NCI-H748 (cell line): ENCODE results near the gene MACROH2A2.
"Not testable (repeated sequence)": the region's sequence is repeated elsewhere in the genome, so short reads cannot be mapped to it uniquely, and the experiment has no call there.

Experiments
- DNase-seq: peaks from one replicate; lab custom pipeline; 2025; ENCODE audit not compliant: unreplicated experiment; lab: John Stamatoyannopoulos, UW

Gene MACROH2A2

GRCh38 chr10:70098271-70098670, 45.6 kb downstream of the MACROH2A2 start:
- DNase-seq: no peak

GRCh38 chr10:70101068-70101562, 48.5 kb downstream of the MACROH2A2 start:
- not testable (repeated sequence) for DNase-seq

- no peak for DNase-seq
Observed at GRCh38 chr10:70101668-70102067, 49.0 kb downstream of the MACROH2A2 start.

DNA sequence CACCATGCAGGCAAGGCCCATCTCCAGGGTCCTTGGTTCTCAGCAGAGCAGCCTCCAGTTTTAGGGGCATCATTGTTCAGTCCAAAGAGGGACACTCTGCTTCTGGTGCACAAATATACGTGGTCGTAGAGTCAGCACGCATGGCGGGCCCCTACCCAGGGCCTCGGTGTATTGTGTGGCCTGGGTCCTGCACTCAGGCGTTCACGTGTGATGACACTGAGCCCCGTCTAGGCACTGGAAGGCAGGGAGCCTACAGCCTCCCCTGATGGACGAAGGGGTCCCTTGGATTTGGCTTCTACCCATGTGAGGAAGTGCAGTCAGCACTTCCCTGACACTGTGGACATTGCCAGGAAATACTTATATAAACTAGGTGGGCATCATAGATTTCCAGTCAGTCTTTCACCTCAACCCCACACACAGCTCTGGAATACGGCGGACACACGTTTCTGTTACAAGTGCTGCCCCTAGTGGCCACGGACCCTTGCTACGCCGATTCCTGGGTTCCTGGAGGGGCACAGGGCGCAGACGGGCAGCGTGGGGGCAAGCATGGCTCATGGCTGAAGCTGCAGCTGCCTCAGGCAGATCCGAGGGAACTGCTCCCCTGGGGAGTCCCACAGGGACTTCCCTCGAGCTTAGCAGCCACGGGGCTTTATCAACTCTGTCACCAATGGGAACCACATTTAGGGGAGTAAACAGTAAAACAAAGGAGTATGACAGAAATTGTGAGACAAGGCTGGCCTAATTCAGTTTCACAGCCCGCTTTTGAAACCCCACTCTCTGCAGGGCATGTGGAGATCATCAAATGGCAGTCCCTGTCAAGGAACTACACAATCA, 54.5 kb downstream of the MACROH2A2 start:
- DNase-seq: no peak

GRCh38 chr10:70109064-70109729, 56.6 kb downstream of the MACROH2A2 start:
- no peak for DNase-seq

DNA sequence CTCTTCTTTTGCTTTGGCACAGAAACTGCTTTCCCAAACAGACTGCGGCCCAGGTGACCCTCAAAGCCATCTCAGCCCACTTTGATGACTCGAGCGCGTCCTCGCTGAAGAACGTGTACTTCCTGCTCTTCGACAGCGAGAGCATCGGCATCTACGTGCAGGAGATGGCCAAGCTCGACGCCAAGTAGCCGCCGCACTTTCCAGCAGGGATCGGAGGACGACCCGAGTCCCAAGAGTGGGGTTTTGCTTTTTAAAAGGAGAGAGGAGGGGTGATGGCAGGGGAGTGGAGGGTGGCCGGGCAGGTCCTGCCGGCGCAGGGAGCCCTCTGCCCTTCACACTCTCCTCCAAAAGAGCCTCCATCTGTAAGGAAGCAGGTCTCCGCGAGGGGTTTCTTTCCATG, 58.9 kb downstream of the MACROH2A2 start:
- DNase-seq: no peak

DNA sequence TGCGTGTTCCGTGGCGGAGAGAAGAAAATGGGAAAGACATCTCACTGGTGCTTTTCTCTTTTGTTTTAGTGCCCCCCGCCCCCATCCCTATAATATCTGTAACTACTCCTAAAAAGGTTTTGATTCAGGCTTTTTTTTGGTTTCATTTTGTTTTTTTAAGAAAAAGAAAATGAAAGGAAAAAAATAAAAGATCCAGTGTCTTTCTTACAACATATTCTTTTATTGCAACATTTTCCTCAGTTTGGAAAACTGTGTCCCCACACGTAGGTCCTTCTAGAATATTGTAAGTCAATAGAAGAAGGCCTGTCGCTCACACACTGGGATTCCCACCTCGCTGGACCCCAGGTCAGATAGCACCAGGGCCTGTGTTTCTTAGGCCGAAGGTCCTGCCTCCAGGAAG, 59.4 kb downstream of the MACROH2A2 start:
- DNase-seq: no peak

GRCh38 chr10:70114902-70115301, 62.3 kb downstream of the MACROH2A2 start:
- DNase-seq: no peak

- DNase-seq: peak; percentile 48
Observed at GRCh38 chr10:70115948-70116682, 63.5 kb downstream of the MACROH2A2 start.

DNA sequence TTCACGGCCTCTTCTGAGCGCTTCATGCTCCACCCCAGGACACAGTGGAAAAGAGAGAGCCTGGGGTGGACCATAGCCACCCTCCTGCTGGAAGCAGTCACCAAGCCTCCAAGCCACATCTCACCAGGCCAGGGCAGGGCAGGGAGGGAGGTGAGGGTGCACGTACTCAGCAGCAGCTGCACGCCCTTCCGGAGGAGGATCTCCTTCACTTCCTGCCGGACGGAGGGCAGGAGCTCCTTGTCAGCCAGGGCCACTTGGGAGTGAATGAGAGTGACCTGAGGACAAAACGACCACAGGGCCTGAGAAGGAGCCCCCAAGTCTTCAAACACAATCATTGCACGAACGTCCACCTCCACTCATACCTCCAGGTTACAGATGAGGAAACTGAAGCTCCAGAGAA, 65.0 kb downstream of the MACROH2A2 start:
- DNase-seq: no peak

DNA sequence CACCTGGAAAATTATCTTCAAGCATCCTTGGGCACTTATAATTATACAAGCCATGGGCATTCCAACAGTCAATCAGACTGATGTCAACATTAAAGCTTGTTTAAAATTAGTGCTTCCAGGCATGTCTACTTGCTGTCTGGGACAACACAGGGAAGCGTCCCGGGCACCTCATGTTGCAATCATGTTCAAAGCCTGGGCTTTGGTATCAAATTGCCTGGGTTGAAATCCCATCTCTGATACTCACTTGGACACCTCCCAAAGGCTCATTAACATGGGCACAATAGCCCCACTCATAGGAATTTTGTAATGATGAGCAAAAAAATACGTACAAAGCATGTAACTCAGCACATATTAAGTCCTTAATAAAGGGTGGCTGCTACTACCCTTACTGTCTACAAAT, 65.5 kb downstream of the MACROH2A2 start:
- no peak for DNase-seq

- no peak for DNase-seq
Observed at GRCh38 chr10:70119197-70119596, 66.6 kb downstream of the MACROH2A2 start.

DNA sequence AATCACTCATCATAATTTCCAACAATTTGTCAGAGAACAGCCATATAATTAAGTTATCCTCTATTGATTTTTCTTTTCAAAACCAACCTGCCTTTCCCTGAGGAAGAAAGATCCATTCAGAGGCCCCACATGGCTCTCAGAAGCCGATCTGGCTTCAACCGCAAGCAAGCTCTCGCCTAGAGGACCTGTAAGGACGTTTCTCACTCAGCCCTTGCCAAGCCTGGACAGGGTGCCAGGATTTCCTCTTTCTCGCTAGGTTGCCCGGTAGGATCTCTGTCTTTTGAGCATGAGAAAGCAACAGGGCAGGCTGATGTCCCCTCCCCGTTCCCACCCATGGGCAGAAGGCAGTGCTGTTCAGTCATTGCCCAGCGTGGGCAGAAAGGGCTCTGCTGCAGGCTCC, 67.0 kb downstream of the MACROH2A2 start:
- DNase-seq: no peak

- DNase-seq: no peak
Observed at GRCh38 chr10:70120417-70120816, 67.8 kb downstream of the MACROH2A2 start.

- no peak for DNase-seq
Observed at GRCh38 chr10:70121281-70121949, 68.8 kb downstream of the MACROH2A2 start.

DNA sequence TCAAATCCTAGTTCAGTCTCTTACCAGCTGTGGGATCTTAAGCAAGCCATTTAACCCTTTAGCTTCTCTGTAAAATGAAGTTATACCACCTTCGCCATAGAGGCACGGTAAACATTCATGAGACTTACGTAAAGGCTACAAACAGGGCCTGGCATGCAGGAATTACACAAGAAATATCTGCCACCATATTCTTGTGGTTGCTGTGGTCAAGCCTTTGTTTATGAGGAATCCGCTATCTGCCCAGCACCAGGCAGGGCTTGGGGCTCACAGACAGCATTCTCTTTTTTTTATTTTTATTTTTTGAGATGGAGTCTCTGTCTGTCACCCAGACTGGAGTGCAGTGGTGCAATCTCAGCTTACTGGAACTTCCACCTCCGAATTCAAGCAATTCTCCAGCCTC, 70.1 kb downstream of the MACROH2A2 start:
- DNase-seq: no peak

GRCh38 chr10:70123166-70123565, 70.5 kb downstream of the MACROH2A2 start:
- not testable (repeated sequence) for DNase-seq

DNA sequence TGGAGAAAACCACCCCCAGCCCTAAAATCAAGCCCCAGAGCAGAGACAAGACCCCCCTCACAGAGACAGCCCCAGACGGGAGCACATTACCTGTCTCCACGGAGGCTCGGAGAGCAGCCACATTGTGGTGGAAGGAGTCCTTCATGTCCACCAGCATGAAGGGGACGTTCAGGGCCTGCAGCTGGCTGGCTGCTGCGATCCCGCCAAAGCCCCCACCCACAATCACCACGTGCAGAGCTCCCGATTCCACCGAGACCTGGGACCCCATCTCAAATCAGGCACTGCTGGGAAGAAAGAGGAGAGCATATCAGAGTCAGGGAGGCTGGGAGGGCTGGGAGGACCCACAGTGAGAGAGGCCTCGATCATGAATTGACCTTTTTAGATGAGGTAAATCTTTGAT, 71.2 kb downstream of the MACROH2A2 start:
- no peak for DNase-seq

- DNase-seq: no peak
Observed at GRCh38 chr10:70124415-70124814, 71.8 kb downstream of the MACROH2A2 start.

GRCh38 chr10:70124918-70125317, 72.3 kb downstream of the MACROH2A2 start:
- DNase-seq: no peak

DNA sequence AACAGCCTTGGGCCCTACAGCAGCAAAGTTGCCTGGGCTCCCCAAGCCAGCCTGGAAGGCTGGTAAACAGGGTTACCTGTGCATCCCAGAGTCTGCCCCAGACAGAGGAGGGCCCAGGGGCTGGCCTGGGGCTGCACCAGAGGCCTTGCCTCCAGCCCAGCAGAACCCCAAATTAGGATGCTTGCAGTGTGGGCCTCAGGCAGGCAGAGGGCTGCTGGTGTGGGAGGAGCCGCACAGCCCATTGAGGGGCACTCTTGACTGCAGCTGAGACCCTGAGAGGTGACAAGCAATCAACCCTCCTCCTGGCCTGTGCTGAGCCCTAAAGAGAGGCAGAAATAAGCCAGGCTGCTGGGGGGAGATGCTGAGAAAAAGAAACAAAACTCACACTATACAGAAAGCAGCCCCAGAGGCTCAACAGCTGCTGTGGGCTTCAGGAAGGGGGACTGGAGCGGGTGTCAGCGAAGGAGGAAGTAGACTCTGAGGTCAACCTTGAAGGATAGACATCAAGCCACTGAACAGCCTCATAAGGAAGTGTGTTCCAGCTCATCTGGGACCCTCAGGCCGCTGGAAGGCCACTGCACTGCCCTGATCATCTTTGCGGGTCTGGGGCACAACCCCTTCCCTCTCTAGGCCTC, 73.4 kb downstream of the MACROH2A2 start:
- DNase-seq: no peak
